HG02763 (cell line): ENCODE data around the gene AKAP1.

Experiments used
- ATAC-seq: cut with Tn5 transposase; IDR thresholded peaks from one replicate; pipeline ENCODE4 v1.9.1; 2021; ENCODE audit warnings: mild to moderate bottlenecking, moderate library complexity; ENCODE audit not compliant: unreplicated experiment

Gene AKAP1

GRCh38 chr17:57158795-57159194 lies 73.7 kb downstream of the AKAP1 start:
- no peak for ATAC-seq

- ATAC-seq = no peak
Observed at GRCh38 chr17:57160624-57161023, 75.6 kb downstream of the AKAP1 start.

GRCh38 chr17:57164814-57165213 lies 79.8 kb downstream of the AKAP1 start:
- ATAC-seq = no peak

GRCh38 chr17:57165754-57166153 lies 80.7 kb downstream of the AKAP1 start:
- ATAC-seq = no peak

GRCh38 chr17:57166803-57167202 lies 81.8 kb downstream of the AKAP1 start:
- ATAC-seq = no peak

- no peak for ATAC-seq
Observed at GRCh38 chr17:57168695-57169094, 83.6 kb downstream of the AKAP1 start.

GRCh38 chr17:57170866-57171265 lies 85.8 kb downstream of the AKAP1 start:
- no peak for ATAC-seq
